SU-DHL-6 (cell line): ENCODE measurements around the gene PIBF1.

Source experiments
- CTCF ChIP-seq: fragments of 200-600 bp; sonication (generic); IDR thresholded peaks from one replicate; pipeline ENCODE4 v1.5.1; 2017; ENCODE audit warnings: antibody characterized with exemption, mild to moderate bottlenecking, low read length, moderate library complexity; ENCODE audit not compliant: insufficient read depth, poor library complexity, severe bottlenecking
- EZH2phosphoT487 ChIP-seq: fragments of 200-600 bp; sonication (generic), shearing (Covaris generic); conservative IDR thresholded peaks from 2 replicates; pipeline ENCODE4 v1.6.1; 2018; ENCODE audit warnings: mild to moderate bottlenecking, antibody characterized with exemption, low read length, moderate library complexity, mixed read lengths

- TF ChIP-seq CTCF = no peak
- no peak for TF ChIP-seq EZH2phosphoT487
These were observed 281.2 kb downstream of the PIBF1 start for GRCh38 chr13:73063166-73063565.
